GM12874 (cell line): Measurements from ENCODE around the gene DOCK1.

Experiments used
- TF ChIP-seq, protein P1 (sequence below): IDR thresholded peaks from 2 replicates; pipeline ENCODE4 v1.5.1; 2011; ENCODE audit warnings: low read depth, mild to moderate bottlenecking, control low read depth, low read length, moderate library complexity; ENCODE audit not compliant: insufficient read depth

DOCK1 gene

GRCh38 chr10:127415116-127415515, 509.9 kb downstream of the DOCK1 start:
- TF ChIP-seq, protein P1, sequence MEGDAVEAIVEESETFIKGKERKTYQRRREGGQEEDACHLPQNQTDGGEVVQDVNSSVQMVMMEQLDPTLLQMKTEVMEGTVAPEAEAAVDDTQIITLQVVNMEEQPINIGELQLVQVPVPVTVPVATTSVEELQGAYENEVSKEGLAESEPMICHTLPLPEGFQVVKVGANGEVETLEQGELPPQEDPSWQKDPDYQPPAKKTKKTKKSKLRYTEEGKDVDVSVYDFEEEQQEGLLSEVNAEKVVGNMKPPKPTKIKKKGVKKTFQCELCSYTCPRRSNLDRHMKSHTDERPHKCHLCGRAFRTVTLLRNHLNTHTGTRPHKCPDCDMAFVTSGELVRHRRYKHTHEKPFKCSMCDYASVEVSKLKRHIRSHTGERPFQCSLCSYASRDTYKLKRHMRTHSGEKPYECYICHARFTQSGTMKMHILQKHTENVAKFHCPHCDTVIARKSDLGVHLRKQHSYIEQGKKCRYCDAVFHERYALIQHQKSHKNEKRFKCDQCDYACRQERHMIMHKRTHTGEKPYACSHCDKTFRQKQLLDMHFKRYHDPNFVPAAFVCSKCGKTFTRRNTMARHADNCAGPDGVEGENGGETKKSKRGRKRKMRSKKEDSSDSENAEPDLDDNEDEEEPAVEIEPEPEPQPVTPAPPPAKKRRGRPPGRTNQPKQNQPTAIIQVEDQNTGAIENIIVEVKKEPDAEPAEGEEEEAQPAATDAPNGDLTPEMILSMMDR, result no peak

DNA sequence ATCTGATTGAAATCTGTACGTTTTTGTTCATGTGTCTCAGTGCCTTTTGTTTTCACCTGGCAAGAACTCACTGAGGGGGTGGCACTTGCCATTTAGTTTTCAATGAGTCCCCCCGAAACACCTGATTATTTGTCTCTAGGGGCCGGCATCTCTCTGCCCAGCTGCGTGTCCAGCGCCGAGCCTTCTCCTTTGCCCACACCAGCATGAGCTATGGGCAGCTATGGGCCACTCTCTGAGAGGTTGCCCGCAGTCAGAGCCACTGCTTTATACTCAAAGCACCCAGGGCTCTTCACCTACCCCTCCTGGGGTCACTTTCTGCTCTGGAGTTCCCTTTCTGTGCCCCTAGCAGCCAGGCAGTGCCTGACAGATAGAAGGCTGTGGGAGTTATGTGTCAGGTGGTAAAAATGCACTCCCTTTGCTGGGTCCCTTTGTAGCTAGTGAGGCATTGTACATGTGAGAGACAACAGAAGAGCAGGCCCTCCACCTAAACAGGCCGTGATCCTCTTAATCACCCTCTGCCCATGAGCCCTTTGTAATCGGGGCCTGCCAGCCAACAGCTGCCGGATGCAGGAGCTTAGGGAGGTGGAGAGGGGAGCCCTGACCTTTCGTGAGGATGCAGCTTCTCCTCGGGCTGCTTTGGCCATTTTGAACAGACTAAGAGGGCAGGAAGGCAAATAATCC, 510.8 kb downstream of the DOCK1 start:
- TF ChIP-seq, protein P1, result no peak

- TF ChIP-seq, protein P1, result no peak
Measured at GRCh38 chr10:127417031-127417430, 511.8 kb downstream of the DOCK1 start.

- TF ChIP-seq, protein P1, result no peak
Measured at GRCh38 chr10:127417686-127418401, 512.6 kb downstream of the DOCK1 start.

GRCh38 chr10:127418536-127419168, 513.4 kb downstream of the DOCK1 start:
- TF ChIP-seq, protein P1, result no peak

- TF ChIP-seq, protein P1, result no peak
Measured at GRCh38 chr10:127420138-127420684, 515.0 kb downstream of the DOCK1 start.
